GM12878 (cell line): ENCODE data around the gene MAGIX. TPM values are rescaled to one million over a fixed set of nuclear protein-coding genes. Genes with fewer than 3 reads are reported as not detected.

Experiments used
- ATAC-seq: fragments of 200-7000 bp; cut with Tn5 transposase; 3 replicates; pipeline ENCODE4 v1.9.1; 2020; ENCODE audit warnings: mild to moderate bottlenecking, moderate library complexity
- BruUV-seq: library from RNA; stranded (reverse); fragments of 400-500 nt; replicated peaks from 2 replicates; lab custom pipeline; 2021; lab: Mats Ljungman, UMichigan
- CTCF ChIA-PET: fragments of 300-600 bp; sonication (Branson Sonifier 250); formaldehyde crosslinking; extraction: SDS; loops from one replicate; lab custom pipeline; 2021; ENCODE audit warnings: inconsistent platforms; lab: Yijun Ruan, JAX
- POLR2A ChIA-PET: fragments of 350-600 bp; formaldehyde crosslinking; extraction: SDS; loops from one replicate; lab custom pipeline; 2021; ENCODE audit warnings: inconsistent platforms; lab: Charles Lee
- RAD21 ChIA-PET: fragments of 300-600 bp; sonication (Branson Sonifier 250); formaldehyde crosslinking; loops from one replicate; lab custom pipeline; 2023; ENCODE audit warnings: antibody characterized with exemption; ENCODE audit not compliant: unreplicated experiment; lab: Charles Lee
- SMC1A ChIA-PET: fragments of 300-600 bp; sonication (Branson Sonifier 250); formaldehyde crosslinking; loops from one replicate; lab custom pipeline; 2023; ENCODE audit not compliant: unreplicated experiment, uncharacterized antibody; lab: Charles Lee
- DNase-seq: peaks from one replicate; pipeline ENCODE4 v3.0.0-alpha.2; 2011; ENCODE audit warnings: low read depth, low spot score
- FAIRE-seq: peaks from 3 replicates; lab custom pipeline; 2011; peaks lifted over from hg19 to GRCh38; lab: Jason Lieb, UNC
- H2AFZ ChIP-seq: 2 replicates; pipeline ENCODE4 v1.6.0; 2011; ENCODE audit warnings: low read depth, low read length, control low read depth; ENCODE audit not compliant: control insufficient read depth
- H3K27ac ChIP-seq: 2 replicates; pipeline ENCODE4 v1.5.1; 2011; ENCODE audit warnings: control low read depth; ENCODE audit not compliant: control insufficient read depth, insufficient read depth
- H3K27me3 ChIP-seq, 2 experiments: replicated peaks in 1 of 2; 2 replicates each; pipeline versions ENCODE4 v1.6.0 to v1.6.1; 2011; ENCODE audit warnings: low read length in 1 of 2; ENCODE audit not compliant: control insufficient read depth in 2 of 2, insufficient read depth in 2 of 2
- H3K36me3 ChIP-seq, 2 experiments: 2 replicates each; pipeline ENCODE4 v1.5.1; 2011; ENCODE audit warnings: low read length in 1 of 2; ENCODE audit not compliant: control insufficient read depth in 2 of 2, insufficient read depth in 2 of 2
- H3K4me1 ChIP-seq: 2 replicates; pipeline ENCODE4 v1.6.1; 2011; ENCODE audit warnings: mild to moderate bottlenecking, low read length, moderate library complexity, mixed read lengths; ENCODE audit not compliant: control insufficient read depth, insufficient read depth
- H3K4me2 ChIP-seq: 2 replicates; pipeline ENCODE4 v1.6.0; 2011; ENCODE audit warnings: control low read depth; ENCODE audit not compliant: control insufficient read depth, insufficient read depth
- H3K4me3 ChIP-seq: fragments of 200-600 bp; sonication (generic); 2 replicates; pipeline ENCODE4 v1.5.1; 2016
- H3K79me2 ChIP-seq: 2 replicates; pipeline ENCODE4 v1.6.0; 2011; ENCODE audit warnings: low read length; ENCODE audit not compliant: control insufficient read depth, insufficient read depth
- H3K9ac ChIP-seq: 2 replicates; pipeline ENCODE4 v1.8.0; 2011; ENCODE audit warnings: low read length, control low read depth, mixed read lengths; ENCODE audit not compliant: control insufficient read depth, insufficient read depth
- H3K9me3 ChIP-seq: replicated peaks from 3 replicates; pipeline ENCODE4 v1.5.1; 2011; ENCODE audit warnings: mild to moderate bottlenecking, low read length; ENCODE audit not compliant: control insufficient read depth, insufficient read depth
- H4K20me1 ChIP-seq: 2 replicates; pipeline ENCODE4 v1.6.0; 2011; ENCODE audit not compliant: control insufficient read depth, insufficient read depth
- BRCA1 ChIP-seq: IDR thresholded peaks from 2 replicates; pipeline ENCODE4 v1.6.1; 2011; ENCODE audit warnings: low read depth, low read length, improper control_type of control experiment
- CBFB ChIP-seq: IDR thresholded peaks from 2 replicates; pipeline ENCODE4 v1.6.1; 2016; ENCODE audit warnings: antibody characterized with exemption, low read depth
- JUND ChIP-seq: IDR thresholded peaks from 2 replicates; pipeline ENCODE4 v1.6.1; 2012; ENCODE audit warnings: low read depth, mild to moderate bottlenecking, low read length, improper control_type of control experiment, moderate library complexity
- KLF5 ChIP-seq: fragments of 450-650 bp; IDR thresholded peaks from 2 replicates; pipeline ENCODE4 v1.6.1; 2014; ENCODE audit warnings: mild to moderate bottlenecking; ENCODE audit not compliant: partially characterized antibody
- NBN ChIP-seq: fragments of 450-650 bp; IDR thresholded peaks from 2 replicates; pipeline ENCODE4 v1.6.1; 2016
- NFIC ChIP-seq: IDR thresholded peaks from 2 replicates; pipeline ENCODE4 v1.6.1; 2012; ENCODE audit warnings: low read depth, mild to moderate bottlenecking, inconsistent platforms, low read length, moderate library complexity
- NRF1 ChIP-seq: conservative IDR thresholded peaks from 2 replicates; pipeline ENCODE4 v1.6.1; 2011; ENCODE audit warnings: mild to moderate bottlenecking, low read depth, low read length, improper control_type of control experiment
- POLR2AphosphoS5 ChIP-seq: IDR thresholded peaks from 2 replicates; pipeline ENCODE4 v1.6.1; 2011; ENCODE audit warnings: mild to moderate bottlenecking, low read length, inconsistent platforms
- RAD51 ChIP-seq: fragments of 450-650 bp; IDR thresholded peaks from 2 replicates; pipeline ENCODE4 v1.6.1; 2016; ENCODE audit warnings: moderate library complexity, mild to moderate bottlenecking, inconsistent platforms
- RCOR1 ChIP-seq: conservative IDR thresholded peaks from 2 replicates; pipeline ENCODE4 v1.6.1; 2012; ENCODE audit warnings: low read depth, low read length, improper control_type of control experiment
- SMAD5 ChIP-seq: IDR thresholded peaks from 2 replicates; pipeline ENCODE4 v1.6.1; 2016; ENCODE audit warnings: antibody characterized with exemption, low read depth
- STAT1 ChIP-seq: fragments of 450-650 bp; conservative IDR thresholded peaks from 2 replicates; pipeline ENCODE4 v1.6.1; 2014; ENCODE audit warnings: antibody characterized with exemption, mild to moderate bottlenecking
- TAF1 ChIP-seq: IDR thresholded peaks from 2 replicates; pipeline ENCODE4 v1.6.1; 2011; ENCODE audit warnings: mild to moderate bottlenecking, low read depth, low read length, borderline replicate concordance
- TCF12 ChIP-seq: IDR thresholded peaks from 2 replicates; pipeline ENCODE4 v1.6.1; 2011; ENCODE audit warnings: low read depth, mild to moderate bottlenecking, low read length
- WGBS: methylation state at CpG from one replicate; pipeline ENCODE4 v1.1.6; 2016; ENCODE audit warnings: low lambda C conversion rate; ENCODE audit not compliant: insufficient replicate concordance, insufficient coverage; ENCODE audit errors: missing lambda C conversion rate; 5-methylcytosine and 5-hydroxymethylcytosine counted together
- in situ Hi-C: fragments of 300-500 bp; cut with MboI; formaldehyde crosslinking; loops from 9 replicates; pipeline ENCODE4 v1.14.3; 2018; ENCODE audit warnings: mixed read lengths
- intact Hi-C: fragments of 100-400 bp; cut with micrococcal nuclease; formaldehyde crosslinking; loops from one replicate; pipeline ENCODE4 v1.14.2; 2022; ENCODE audit not compliant: unreplicated experiment
- polyA plus RNA-seq, 11 experiments: library from polyadenylated mRNA; depleted of rRNA in 4 of 11; unstranded in 6 of 11; stranded (reverse) in 5 of 11; fragments of >200 nt; fragmentation: Nextera tagmentation in 4 of 11; fragmentation: Illumina TruSeq in 1 of 11; extraction: Ambion mirVana in 4 of 11; extraction: Trizol in 1 of 11; gene quantifications; 1 replicate in 1 of 11; 2 replicates in 10 of 11; pipeline versions ENCODE4 v1.2.1 to v1.2.3, GENCODE V29; 2011 to 2016; ENCODE audit warnings: inconsistent platforms in 2 of 11, missing spikeins in 2 of 11, low read depth in 1 of 11
- total RNA-seq, 4 experiments: library from RNA; depleted of rRNA in 3 of 4; stranded (reverse); fragments of >200 nt in 3 of 4; fragmentation: Illumina TruSeq in 1 of 4; extraction: Trizol in 1 of 4; gene quantifications; 2 replicates each; pipeline versions ENCODE4 v1.2.1 to v1.2.3, GENCODE V29; 2013 to 2021
- TF ChIP-seq, protein P1 (sequence below): IDR thresholded peaks from 2 replicates; pipeline ENCODE4 v1.6.1; 2011; ENCODE audit warnings: borderline replicate concordance, low read depth, mild to moderate bottlenecking, moderate library complexity, mixed read lengths, low read length; ENCODE audit not compliant: insufficient read depth; ENCODE audit errors: extremely low read length
- TF ChIP-seq, protein P2 (sequence below): IDR thresholded peaks from 2 replicates; pipeline ENCODE4 v1.6.1; 2012; ENCODE audit warnings: low read length, inconsistent platforms
- TF ChIP-seq, protein P3 (sequence below): fragments of 450-650 bp; IDR thresholded peaks from 2 replicates; pipeline ENCODE4 v1.6.1; 2017; ENCODE audit warnings: low read depth, mild to moderate bottlenecking, moderate library complexity
- TF ChIP-seq, protein P4 (sequence below): fragments of 450-650 bp; IDR thresholded peaks from 2 replicates; pipeline ENCODE4 v1.6.1; 2018; ENCODE audit warnings: borderline replicate concordance, mild to moderate bottlenecking; ENCODE audit not compliant: partially characterized antibody

The MAGIX gene
- total and polyA plus RNA-seq, 10 of the 15 experiments (the other 5 are each of a cell fraction or from before 2014, with no cell fraction given) = 0.03 to 2.5 (median 0.82) TPM

DNA sequence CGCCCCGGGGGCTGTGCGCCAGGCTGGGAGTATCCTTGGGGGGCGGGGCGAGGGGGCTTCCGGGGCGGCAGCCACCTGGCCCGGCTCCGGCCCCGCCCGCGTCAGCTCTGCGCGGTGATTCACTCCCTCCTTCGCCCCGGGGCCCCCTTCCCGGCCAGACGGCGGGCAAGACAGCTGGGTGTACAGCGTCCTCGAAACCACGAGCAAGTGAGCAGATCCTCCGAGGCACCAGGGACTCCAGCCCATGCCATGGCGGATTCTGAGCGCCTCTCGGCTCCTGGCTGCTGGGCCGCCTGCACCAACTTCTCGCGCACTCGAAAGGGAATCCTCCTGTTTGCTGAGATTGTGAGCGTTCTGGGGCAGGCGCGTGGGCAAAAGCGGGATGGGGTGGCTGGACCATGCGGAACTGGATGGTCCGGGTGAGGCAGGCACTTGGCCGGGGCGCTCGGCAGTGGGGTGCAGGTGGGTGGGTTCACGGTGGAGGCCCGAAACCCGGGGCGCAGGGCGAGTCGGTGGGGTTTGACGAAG is 9.3 kb downstream of the MAGIX start, which contains the start of gene PLP2:
PLP2 (plus strand) TSS at position 147 of the 528 bp plus-strand sequence; CDS start at position 250, 103 bp downstream.
- POLR2A ChIA-PET = interaction anchor here (1.0 to 1.6 kb wide), 5 partner anchors 13 to 170 kb away, joined by 3 to 7 read pairs (median 4); partner anchors contain the start of gene GRIPAP1
- Histone ChIP-seq H3K4me2 (peak within 1 kb of the TSS; percentile 81), H2AFZ (peak within 1 kb of the TSS; percentile 57), H3K27me3 (no peaks in the 10 kb centered on the region), H3K4me1 (peaks cover 14% of the 10 kb centered on the region; the same call in 1 of the 2 replicates), H3K27ac (peak within 1 kb of the TSS; percentile 62), H3K9me3 (no peaks in the 10 kb centered on the region; the same call in 2 of the 3 replicates), H3K36me3 (no peaks in the 10 kb centered on the region; a peak in 2 of 4 replicates), H4K20me1 (no peaks in the 10 kb centered on the region), H3K79me2 (peaks cover 6% of the 10 kb centered on the region), H3K4me3 (peak within 1 kb of the TSS; percentile 73), H3K9ac (peak within 1 kb of the TSS; percentile 73)
- DNase-seq = no peak
- RAD21 ChIA-PET = interaction anchor here (0.6 to 1.9 kb wide), 4 partner anchors 13 to 88 kb away, joined by 3 to 5 read pairs (median 3); no protein-coding TSS in a partner anchor
- ATAC-seq = peak; percentile 62
- in situ Hi-C loops = no loop called here
- SMC1A ChIA-PET = interaction anchor here (2.6 kb wide), 1 partner anchor 18 kb away, joined by 7 read pairs; no protein-coding TSS in a partner anchor
- 29% methylated on average over 32 of the region's 46 CpGs for WGBS
- TSS peak; percentile 79 for BruUV-seq
- intact Hi-C loops = no loop called here
- CTCF ChIA-PET = interaction anchor here (0.9 to 2.4 kb wide), 5 partner anchors 10 to 21 kb away, joined by 3 to 8 read pairs (median 3); no protein-coding TSS in a partner anchor
- no peak for FAIRE-seq
- no peak for TF ChIP-seq SMAD5
- no peak for TF ChIP-seq NRF1
- TF ChIP-seq STAT1 = no peak
- peak; percentile 23; the same call in 1 of the 2 replicates for TF ChIP-seq TCF12
- TF ChIP-seq BRCA1 = no peak
- TF ChIP-seq, protein P1, sequence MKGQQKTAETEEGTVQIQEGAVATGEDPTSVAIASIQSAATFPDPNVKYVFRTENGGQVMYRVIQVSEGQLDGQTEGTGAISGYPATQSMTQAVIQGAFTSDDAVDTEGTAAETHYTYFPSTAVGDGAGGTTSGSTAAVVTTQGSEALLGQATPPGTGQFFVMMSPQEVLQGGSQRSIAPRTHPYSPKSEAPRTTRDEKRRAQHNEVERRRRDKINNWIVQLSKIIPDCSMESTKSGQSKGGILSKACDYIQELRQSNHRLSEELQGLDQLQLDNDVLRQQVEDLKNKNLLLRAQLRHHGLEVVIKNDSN = no peak
- no peak for TF ChIP-seq RCOR1
- TF ChIP-seq, protein P2, sequence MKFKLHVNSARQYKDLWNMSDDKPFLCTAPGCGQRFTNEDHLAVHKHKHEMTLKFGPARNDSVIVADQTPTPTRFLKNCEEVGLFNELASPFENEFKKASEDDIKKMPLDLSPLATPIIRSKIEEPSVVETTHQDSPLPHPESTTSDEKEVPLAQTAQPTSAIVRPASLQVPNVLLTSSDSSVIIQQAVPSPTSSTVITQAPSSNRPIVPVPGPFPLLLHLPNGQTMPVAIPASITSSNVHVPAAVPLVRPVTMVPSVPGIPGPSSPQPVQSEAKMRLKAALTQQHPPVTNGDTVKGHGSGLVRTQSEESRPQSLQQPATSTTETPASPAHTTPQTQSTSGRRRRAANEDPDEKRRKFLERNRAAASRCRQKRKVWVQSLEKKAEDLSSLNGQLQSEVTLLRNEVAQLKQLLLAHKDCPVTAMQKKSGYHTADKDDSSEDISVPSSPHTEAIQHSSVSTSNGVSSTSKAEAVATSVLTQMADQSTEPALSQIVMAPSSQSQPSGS = no peak
- TF ChIP-seq NBN = 0 out of 2 replicates have a peak, but pooled peaks have one; percentile 28
- no peak for TF ChIP-seq NFIC
- no peak for TF ChIP-seq KLF5
- TF ChIP-seq RAD51 = no peak
- TF ChIP-seq JUND = no peak
- no peak for TF ChIP-seq CBFB
- TF ChIP-seq POLR2AphosphoS5 = peak; percentile 24; the same call in 1 of the 2 replicates
- TF ChIP-seq, protein P3, sequence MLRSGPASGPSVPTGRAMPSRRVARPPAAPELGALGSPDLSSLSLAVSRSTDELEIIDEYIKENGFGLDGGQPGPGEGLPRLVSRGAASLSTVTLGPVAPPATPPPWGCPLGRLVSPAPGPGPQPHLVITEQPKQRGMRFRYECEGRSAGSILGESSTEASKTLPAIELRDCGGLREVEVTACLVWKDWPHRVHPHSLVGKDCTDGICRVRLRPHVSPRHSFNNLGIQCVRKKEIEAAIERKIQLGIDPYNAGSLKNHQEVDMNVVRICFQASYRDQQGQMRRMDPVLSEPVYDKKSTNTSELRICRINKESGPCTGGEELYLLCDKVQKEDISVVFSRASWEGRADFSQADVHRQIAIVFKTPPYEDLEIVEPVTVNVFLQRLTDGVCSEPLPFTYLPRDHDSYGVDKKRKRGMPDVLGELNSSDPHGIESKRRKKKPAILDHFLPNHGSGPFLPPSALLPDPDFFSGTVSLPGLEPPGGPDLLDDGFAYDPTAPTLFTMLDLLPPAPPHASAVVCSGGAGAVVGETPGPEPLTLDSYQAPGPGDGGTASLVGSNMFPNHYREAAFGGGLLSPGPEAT = no peak
- TF ChIP-seq, protein P4, sequence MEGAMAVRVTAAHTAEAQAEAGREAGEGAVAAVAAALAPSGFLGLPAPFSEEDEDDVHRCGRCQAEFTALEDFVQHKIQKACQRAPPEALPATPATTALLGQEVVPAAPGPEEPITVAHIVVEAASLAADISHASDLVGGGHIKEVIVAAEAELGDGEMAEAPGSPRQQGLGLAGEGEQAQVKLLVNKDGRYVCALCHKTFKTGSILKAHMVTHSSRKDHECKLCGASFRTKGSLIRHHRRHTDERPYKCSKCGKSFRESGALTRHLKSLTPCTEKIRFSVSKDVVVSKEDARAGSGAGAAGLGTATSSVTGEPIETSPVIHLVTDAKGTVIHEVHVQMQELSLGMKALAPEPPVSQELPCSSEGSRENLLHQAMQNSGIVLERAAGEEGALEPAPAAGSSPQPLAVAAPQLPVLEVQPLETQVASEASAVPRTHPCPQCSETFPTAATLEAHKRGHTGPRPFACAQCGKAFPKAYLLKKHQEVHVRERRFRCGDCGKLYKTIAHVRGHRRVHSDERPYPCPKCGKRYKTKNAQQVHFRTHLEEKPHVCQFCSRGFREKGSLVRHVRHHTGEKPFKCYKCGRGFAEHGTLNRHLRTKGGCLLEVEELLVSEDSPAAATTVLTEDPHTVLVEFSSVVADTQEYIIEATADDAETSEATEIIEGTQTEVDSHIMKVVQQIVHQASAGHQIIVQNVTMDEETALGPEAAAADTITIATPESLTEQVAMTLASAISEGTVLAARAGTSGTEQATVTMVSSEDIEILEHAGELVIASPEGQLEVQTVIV = no peak
- TF ChIP-seq TAF1 = peak; percentile 27; the same call in 1 of the 2 replicates
